HG02610 (cell line): ENCODE measurements around the gene EPHA3.

ENCODE experiments used
- ATAC-seq: cut with Tn5 transposase; IDR thresholded peaks from one replicate; pipeline ENCODE4 v1.9.1; 2021; ENCODE audit warnings: mild to moderate bottlenecking, moderate library complexity; ENCODE audit not compliant: unreplicated experiment

EPHA3 gene

GRCh38 chr3:89527736-89528305 is 420.4 kb downstream of the EPHA3 start:
- no peak for ATAC-seq
